ENCODE results near the gene HNF4A.
"Not testable (repeated sequence)": the region's sequence is repeated elsewhere in the genome, so short reads cannot be mapped to it uniquely, and the experiment has no call there.

The HNF4A gene

GRCh38 chr20:44468044-44468782 lies 112.7 kb downstream of the HNF4A start:
- DNase-seq (ENCODE audit: low read depth, low spot score): no peak

GRCh38 chr20:44470327-44470726 lies 114.8 kb downstream of the HNF4A start:
- no peak for DNase-seq (ENCODE audit: low read depth, low spot score)

- no peak for DNase-seq (ENCODE audit: low read depth, low spot score)
These were observed 116.0 kb downstream of the HNF4A start for GRCh38 chr20:44471481-44471882.

- not testable (repeated sequence) for DNase-seq (ENCODE audit: low read depth, low spot score)
These were observed 116.8 kb downstream of the HNF4A start for GRCh38 chr20:44472283-44472682.

GRCh38 chr20:44475372-44475693 lies 119.8 kb downstream of the HNF4A start:
- DNase-seq (ENCODE audit: low read depth, low spot score): no peak

GRCh38 chr20:44475694-44476560 lies 120.4 kb downstream of the HNF4A start, which contains the start of gene TTPAL:
Gene TTPAL, plus strand, starts transcription at chr20:44475874. Its CDS starts 4,126 bp downstream, at chr20:44480000.
- DNase-seq (ENCODE audit: low read depth, low spot score): peak; percentile 79

GRCh38 chr20:44477151-44477550 lies 121.7 kb downstream of the HNF4A start:
- DNase-seq (ENCODE audit: low read depth, low spot score): no peak

GRCh38 chr20:44478206-44478605 lies 122.7 kb downstream of the HNF4A start:
- no peak for DNase-seq (ENCODE audit: low read depth, low spot score)

- DNase-seq (ENCODE audit: low read depth, low spot score): no peak
These were observed 124.1 kb downstream of the HNF4A start for GRCh38 chr20:44479643-44480042.

GRCh38 chr20:44480097-44480496 lies 124.6 kb downstream of the HNF4A start:
- DNase-seq (ENCODE audit: low read depth, low spot score): no peak

GRCh38 chr20:44481719-44482416 lies 126.4 kb downstream of the HNF4A start:
- no peak for DNase-seq (ENCODE audit: low read depth, low spot score)

- no peak for DNase-seq (ENCODE audit: low read depth, low spot score)
These were observed 127.6 kb downstream of the HNF4A start for GRCh38 chr20:44483112-44483511.
